Transverse colon (tissue), 4 donors: ENCODE results near the gene GLUL. TPM values are rescaled to one million over a fixed set of nuclear protein-coding genes. Genes with fewer than 3 reads are reported as not detected.
A peak's percentile ranks its signal among the peaks of the same experiment; 100 is the strongest.
"Not testable (repeated sequence)": the region's sequence is repeated elsewhere in the genome, so short reads cannot be mapped to it uniquely, and the experiment has no call there.

Experiments
- DNase-seq: peaks from one replicate; pipeline ENCODE4 v3.0.0-alpha.2; 2019
- H3K27ac ChIP-seq, 4 donors: fragments of 200-600 bp; sonication (generic); 2 replicates each; pipeline ENCODE4 v1.5.1; 2016 to 2018; ENCODE audit warnings: inconsistent platforms in 4 of 4
- H3K27me3 ChIP-seq: fragments of 200-600 bp; sonication (generic); 2 replicates; pipeline ENCODE4 v1.5.1; 2017; ENCODE audit warnings: inconsistent platforms
- H3K36me3 ChIP-seq, 4 donors: fragments of 200-600 bp; sonication (generic); 2 replicates each; pipeline ENCODE4 v1.5.1; 2017 to 2019; ENCODE audit warnings: inconsistent platforms in 4 of 4
- H3K4me1 ChIP-seq, 4 donors: fragments of 200-600 bp; sonication (generic); 2 replicates each; pipeline ENCODE4 v1.5.1; 2017 to 2020; ENCODE audit warnings: inconsistent platforms in 4 of 4
- H3K4me3 ChIP-seq, 4 donors: fragments of 200-600 bp; sonication (generic); 1 replicate in 1 of 4; 2 replicates in 3 of 4; pipeline versions ENCODE4 v1.5.1 to v1.6.1; 2017 to 2019; ENCODE audit warnings: inconsistent platforms in 4 of 4
- H3K9me3 ChIP-seq, 2 donors: fragments of 200-600 bp; sonication (generic); 2 replicates each; pipeline ENCODE4 v1.5.1; 2017 to 2019; ENCODE audit warnings: inconsistent platforms in 2 of 2
- CTCF ChIP-seq, 5 experiments: fragments of 200-600 bp in 3 of 5; fragments of 450-650 bp in 2 of 5; sonication (generic) in 3 of 5; IDR thresholded peaks; 1 replicate in 2 of 5; 2 replicates in 3 of 5; pipeline ENCODE4 v1.5.1; 2016 to 2017; ENCODE audit warnings: antibody characterized with exemption in 5 of 5, inconsistent platforms in 3 of 5, mild to moderate bottlenecking in 2 of 5, moderate library complexity in 1 of 5
- EP300 ChIP-seq: sonication (generic); formaldehyde crosslinking; IDR thresholded peaks from one replicate; pipeline ENCODE4 v1.6.1; 2017; ENCODE audit warnings: antibody characterized with exemption, low read depth
- POLR2A ChIP-seq: fragments of 450-650 bp; IDR thresholded peaks from one replicate; pipeline ENCODE4 v1.6.1; 2016; ENCODE audit warnings: antibody characterized with exemption, mild to moderate bottlenecking, moderate library complexity
- POLR2AphosphoS5 ChIP-seq, 3 donors: sonication (generic); formaldehyde crosslinking; IDR thresholded peaks; one replicate each; pipeline ENCODE4 v1.6.1; 2016; ENCODE audit warnings: antibody characterized with exemption in 3 of 3
- WGBS, 2 donors: methylation state at CpG; one replicate each; pipeline ENCODE4 v1.1.5; 2018; ENCODE audit warnings: low coverage in 1 of 2; 5-methylcytosine and 5-hydroxymethylcytosine counted together
- in situ Hi-C, 4 donors: fragments of 200-750 bp; cut with MboI; loops; one replicate each; pipeline versions ENCODE4 v1.15.0 to v1.15.1; 2017; ENCODE audit warnings: low sequenced_read_pairs in 3 of 4, low pct_ligation_motif_present in 1 of 4, low pct_unique_long_range_greater_than_20kb in 1 of 4
- intact Hi-C: fragments of 100-400 bp; cut with DNase I; formaldehyde crosslinking; loops from one replicate; pipeline ENCODE4 v1.15.1; 2023; ENCODE audit warnings: low total_unique reads
- total RNA-seq, 4 donors: library from RNA; depleted of rRNA; stranded (reverse); fragments of >200 nt; gene quantifications; one replicate each; pipeline ENCODE4 v1.1.0, GENCODE V29; 2016

Gene GLUL
- total RNA-seq, 4 donors from 2014 or later, result 312 to 1,104 (median 985) TPM

- Histone ChIP-seq H3K9me3 (no peaks in the 10 kb centered on the region), H3K27me3 (no peaks in the 10 kb centered on the region), H3K4me3 (no peak overlapping the region), H3K36me3 (peaks cover 0 to 28% (median 14%) of the 10 kb centered on the region in 4 donors), H3K4me1 (peaks cover 0 to 4% (median 0%) of the 10 kb centered on the region in 4 donors), H3K27ac (peak overlapping the region in 1 of 4 donors; percentile 25)
- no peak for TF ChIP-seq POLR2AphosphoS5 (IDR thresholded peaks at IDR 0.05)
- TF ChIP-seq CTCF (IDR thresholded peaks at IDR 0.05), result no peak
- no peak for TF ChIP-seq EP300
- TF ChIP-seq POLR2A, result no peak
- DNase-seq, result no peak
- 61 to 68% methylated on average over 2 to 4 of the region's 4 CpGs for WGBS, 2 donors
- in situ Hi-C loops, result no loop called here
- intact Hi-C loops, result no loop called here
Observed at GRCh38 chr1:182380199-182380598, 11.4 kb downstream of the GLUL start.

- peaks cover 0 to 24% (median 11%) of the 10 kb centered on the region in 4 donors for H3K36me3 ChIP-seq
- H3K4me3 ChIP-seq, H3K9me3 ChIP-seq, H3K27me3 ChIP-seq, H3K4me1 ChIP-seq, DNase-seq, intact Hi-C loops, H3K27ac ChIP-seq, in situ Hi-C loops: not testable (repeated sequence)
- WGBS, 2 donors, result 60 to 90% methylated on average over 1 to 7 of the region's 7 CpGs
Observed at GRCh38 chr1:182379781-182380180, 11.8 kb downstream of the GLUL start.

DNA sequence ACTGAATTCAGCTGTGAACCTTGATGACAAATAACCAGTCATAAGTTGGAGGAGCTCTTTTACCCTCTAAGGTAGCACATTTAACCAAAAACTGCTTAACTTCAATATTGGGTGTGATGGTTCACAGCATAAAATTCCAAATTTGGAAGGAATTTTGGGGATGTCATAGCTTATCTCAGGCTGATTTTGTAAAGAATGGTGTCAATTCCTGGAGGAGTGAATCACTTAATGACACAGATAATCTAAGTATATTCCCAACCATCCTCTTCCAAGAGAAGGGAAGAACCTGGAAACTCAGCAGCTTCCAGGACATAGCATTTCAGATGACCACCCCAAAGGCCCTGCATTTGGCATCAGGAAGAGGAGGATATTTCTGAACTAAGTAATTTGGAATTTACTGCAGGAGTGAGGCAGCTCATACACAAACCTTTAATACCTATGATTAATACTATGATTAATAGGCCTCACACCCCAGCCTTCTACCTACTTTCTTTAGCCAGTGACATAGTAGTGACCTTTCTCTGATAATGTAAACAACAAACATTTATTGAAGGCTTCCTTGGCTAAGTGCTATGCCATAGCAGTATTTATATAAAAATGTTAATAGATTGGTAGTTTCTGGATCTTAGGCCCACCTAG is 14.5 kb downstream of the GLUL start:
- no peak overlapping the region for H3K27ac ChIP-seq

DNA sequence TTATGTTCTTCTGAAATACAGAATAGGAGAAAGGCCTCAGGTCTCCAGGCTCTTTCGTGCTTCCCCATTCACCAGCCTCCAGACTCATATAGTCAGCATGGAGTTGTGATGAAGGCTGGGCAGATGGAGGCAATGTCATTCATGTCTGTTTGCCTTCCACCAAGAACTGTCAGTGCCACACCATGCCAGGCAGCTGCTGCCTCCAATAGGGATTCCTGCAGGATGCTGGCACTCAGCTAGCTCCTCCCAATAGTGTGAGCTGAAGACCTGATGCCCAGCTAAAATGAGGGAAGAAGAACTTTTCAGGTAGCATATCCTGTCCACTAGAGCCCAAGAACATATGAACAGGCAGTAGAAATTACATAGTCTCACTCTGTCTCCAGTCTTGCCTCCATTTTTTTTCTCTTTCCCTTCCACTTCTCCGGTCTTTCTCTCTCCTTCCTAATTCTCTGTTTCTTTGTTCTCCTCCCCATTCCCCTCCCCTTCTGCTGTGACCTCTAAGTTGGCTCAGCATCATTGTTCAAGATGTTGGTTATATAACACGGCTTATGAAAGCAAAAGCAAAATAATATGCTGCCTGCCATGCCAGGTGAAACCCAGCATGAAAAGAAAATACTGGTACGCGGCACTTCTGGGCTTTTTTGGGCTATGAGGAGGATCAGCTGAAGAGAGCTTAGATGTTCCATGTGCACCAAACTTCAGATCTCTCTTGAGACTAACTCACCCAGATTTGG is 17.3 kb downstream of the GLUL start:
- no peak overlapping the region for H3K27ac ChIP-seq
- in situ Hi-C loops (no loop called here), intact Hi-C loops (no loop called here)
- H3K4me3 ChIP-seq, result no peak overlapping the region
- TF ChIP-seq POLR2AphosphoS5 (IDR thresholded peaks at IDR 0.05), result no peak
- no peak for TF ChIP-seq EP300
- no peak for TF ChIP-seq POLR2A
- no peak for TF ChIP-seq CTCF (IDR thresholded peaks at IDR 0.05)
- H3K27me3 ChIP-seq, result no peaks in the 10 kb centered on the region
- WGBS, 2 donors, result 74 to 78% methylated on average over 4 to 5 of the region's 5 CpGs
- H3K36me3 ChIP-seq, result no peaks in the 10 kb centered on the region
- DNase-seq, result no peak
- no peaks in the 10 kb centered on the region for H3K9me3 ChIP-seq
- no peaks in the 10 kb centered on the region for H3K4me1 ChIP-seq

More for the DNA sequence above, 14.5 kb downstream of the GLUL start:
- DNase-seq, result no peak
- Histone ChIP-seq H3K36me3 (no peaks in the 10 kb centered on the region), H3K4me1 (no peaks in the 10 kb centered on the region), H3K9me3 (no peaks in the 10 kb centered on the region), H3K27me3 (no peaks in the 10 kb centered on the region), H3K4me3 (no peak overlapping the region)
- in situ Hi-C loops (no loop called here), intact Hi-C loops (no loop called here)
- no peak for TF ChIP-seq POLR2A
- TF ChIP-seq POLR2AphosphoS5 (IDR thresholded peaks at IDR 0.05), result no peak
- TF ChIP-seq EP300, result no peak
- TF ChIP-seq CTCF (IDR thresholded peaks at IDR 0.05), result no peak
